ENCODE data around the gene KRTAP2-3.
A peak's percentile ranks its signal among the peaks of the same experiment; 100 is the strongest.
"Not testable (repeated sequence)": the region's sequence is repeated elsewhere in the genome, so short reads cannot be mapped to it uniquely, and the experiment has no call there.

Gene KRTAP2-3

GRCh38 chr17:41065829-41066624 is 6.1 kb upstream of the KRTAP2-3 start, which contains the start of gene KRTAP2-4:
Gene KRTAP2-4 (minus strand): TSS chr17:41065879. CDS start chr17:41065845, 34 bp downstream.
- peak; percentile 96 for DNase-seq

- not testable (repeated sequence) for DNase-seq
These were observed 5.2 kb upstream of the KRTAP2-3 start for GRCh38 chr17:41065016-41065689.

GRCh38 chr17:41064301-41064700 is 4.4 kb upstream of the KRTAP2-3 start:
- no peak for DNase-seq

- no peak for DNase-seq
These were observed 3.5 kb upstream of the KRTAP2-3 start for GRCh38 chr17:41063449-41063848.

GRCh38 chr17:41061964-41062363 is 2.0 kb upstream of the KRTAP2-3 start:
- DNase-seq = peak; percentile 97

- DNase-seq = peak; percentile 96
These were observed 450 bp downstream of the KRTAP2-3 start for GRCh38 chr17:41059276-41060051.

GRCh38 chr17:41058741-41059140 is 1.2 kb downstream of the KRTAP2-3 start:
- DNase-seq = peak; percentile 45

GRCh38 chr17:41057547-41057946 is 2.4 kb downstream of the KRTAP2-3 start:
- no peak for DNase-seq

- not testable (repeated sequence) for DNase-seq
These were observed 4.8 kb downstream of the KRTAP2-3 start, which contains the start of gene KRTAP2-2 for GRCh38 chr17:41055130-41055529. Gene KRTAP2-2 (minus strand): TSS chr17:41055230. CDS start chr17:41055211, 19 bp downstream.

GRCh38 chr17:41054556-41054955 is 5.4 kb downstream of the KRTAP2-3 start:
- not testable (repeated sequence) for DNase-seq

- DNase-seq = no peak
These were observed 5.9 kb downstream of the KRTAP2-3 start for GRCh38 chr17:41054025-41054424.

- DNase-seq = peak; percentile 73
These were observed 7.3 kb downstream of the KRTAP2-3 start for GRCh38 chr17:41052566-41052965.

GRCh38 chr17:41049110-41049509 is 10.8 kb downstream of the KRTAP2-3 start:
- peak; percentile 95 for DNase-seq

GRCh38 chr17:41048441-41048840 is 11.5 kb downstream of the KRTAP2-3 start:
- DNase-seq = peak; percentile 95

GRCh38 chr17:41046735-41047465 is 13.0 kb downstream of the KRTAP2-3 start, which contains the start of gene KRTAP2-1:
Gene KRTAP2-1 (minus strand): TSS chr17:41047316. CDS start chr17:41047267, 49 bp downstream.
- DNase-seq = not testable (repeated sequence)

GRCh38 chr17:41042953-41043352 is 17.0 kb downstream of the KRTAP2-3 start:
- DNase-seq = no peak

- not testable (repeated sequence) for DNase-seq
These were observed 18.9 kb downstream of the KRTAP2-3 start, which contains the start of gene KRTAP1-1 for GRCh38 chr17:41040783-41041571. Gene KRTAP1-1 (minus strand): TSS chr17:41041450. CDS start chr17:41041397, 53 bp downstream.

GRCh38 chr17:41037853-41038350 is 22.0 kb downstream of the KRTAP2-3 start:
- no peak for DNase-seq

GRCh38 chr17:41034346-41034935 is 25.5 kb downstream of the KRTAP2-3 start, which contains the start of gene KRTAP1-3:
Gene KRTAP1-3 (minus strand): TSS chr17:41034874. CDS start chr17:41034821, 53 bp downstream.
- DNase-seq = not testable (repeated sequence)

GRCh38 chr17:41029633-41030245 is 30.2 kb downstream of the KRTAP2-3 start, which contains the start of gene KRTAP1-4:
Gene KRTAP1-4 (minus strand): TSS chr17:41030195. CDS start chr17:41030078, 117 bp downstream.
- no peak for DNase-seq
